Panc1 (cell line): ENCODE measurements around the gene SENP5. TPM values are rescaled to one million over a fixed set of nuclear protein-coding genes. Genes with fewer than 3 reads are reported as not detected.

Experiments used
- ATAC-seq: fragments of 200-7000 bp; cut with Tn5 transposase; 2 replicates; pipeline ENCODE4 v1.9.1; 2020; ENCODE audit warnings: mild to moderate bottlenecking, moderate library complexity
- BruUV-seq: library from RNA; stranded (reverse); fragments of 400-500 nt; replicated peaks from 2 replicates; lab custom pipeline; 2021; lab: Mats Ljungman, UMichigan
- CTCF ChIA-PET: fragments of 300-600 bp; sonication (Branson Sonifier 250); formaldehyde crosslinking; loops from one replicate; lab custom pipeline; 2022; ENCODE audit warnings: antibody characterized with exemption; lab: Charles Lee
- POLR2A ChIA-PET: fragments of 300-600 bp; sonication (Branson Sonifier 250); formaldehyde crosslinking; loops from one replicate; lab custom pipeline; 2022; ENCODE audit warnings: antibody characterized with exemption; lab: Charles Lee
- DNase-seq: peaks from one replicate; pipeline ENCODE4 v3.0.0-alpha.2; 2010; ENCODE audit warnings: low read depth, low spot score
- H3K27ac ChIP-seq: 2 replicates; pipeline ENCODE4 v1.5.1; 2011; ENCODE audit warnings: mild to moderate bottlenecking, low read length, inconsistent platforms
- H3K27me3 ChIP-seq: fragments of 200-500 bp; sonication (Bioruptor generic); 2 replicates; pipeline ENCODE4 v1.6.0; 2014; ENCODE audit warnings: low read length, inconsistent platforms; ENCODE audit not compliant: control insufficient read depth, insufficient read depth
- H3K36me3 ChIP-seq: fragments of 200-500 bp; sonication (Bioruptor generic); 2 replicates; pipeline ENCODE4 v1.5.1; 2014; ENCODE audit warnings: inconsistent platforms, mild to moderate bottlenecking, low read length, moderate library complexity; ENCODE audit not compliant: control insufficient read depth, insufficient read depth
- H3K4me1 ChIP-seq: 2 replicates; pipeline ENCODE4 v1.5.1; 2011; ENCODE audit warnings: inconsistent platforms, mild to moderate bottlenecking, low read length, moderate library complexity; ENCODE audit not compliant: control insufficient read depth, insufficient read depth
- H3K4me3 ChIP-seq, 2 experiments: 2 replicates each; pipeline ENCODE4 v1.5.1; 2011 to 2012; ENCODE audit warnings: low read depth in 2 of 2, low read length in 2 of 2, mild to moderate bottlenecking in 2 of 2, inconsistent platforms in 1 of 2, moderate library complexity in 1 of 2
- H3K9me3 ChIP-seq: fragments of 200-500 bp; sonication (Bioruptor generic); 2 replicates; pipeline ENCODE4 v1.5.1; 2014; ENCODE audit warnings: low read depth, mild to moderate bottlenecking, inconsistent platforms, low read length, moderate library complexity; ENCODE audit not compliant: control insufficient read depth, insufficient read depth
- CTCF ChIP-seq: fragments of 450-650 bp; IDR thresholded peaks from 2 replicates; pipeline ENCODE4 v1.5.1; 2017; ENCODE audit warnings: mild to moderate bottlenecking
- POLR2AphosphoS5 ChIP-seq: IDR thresholded peaks from 2 replicates; pipeline ENCODE4 v1.6.1; 2012; ENCODE audit warnings: mild to moderate bottlenecking, low read depth, low read length, moderate library complexity
- REST ChIP-seq, 2 experiments: IDR thresholded peaks; 2 replicates each; pipeline ENCODE4 v1.6.1; 2011 to 2012; ENCODE audit warnings: low read depth in 2 of 2, control low read depth in 1 of 2, low read length in 1 of 2, mild to moderate bottlenecking in 1 of 2, moderate library complexity in 1 of 2; ENCODE audit not compliant: insufficient read depth in 1 of 2
- SIN3A ChIP-seq: IDR thresholded peaks from 2 replicates; pipeline ENCODE4 v1.6.1; 2012; ENCODE audit warnings: low read depth, mild to moderate bottlenecking, low read length, moderate library complexity, borderline replicate concordance; ENCODE audit not compliant: insufficient read depth
- TCF7L2 ChIP-seq: IDR thresholded peaks from 2 replicates; pipeline ENCODE4 v1.6.1; 2011; ENCODE audit warnings: mild to moderate bottlenecking, low read depth, low read length, inconsistent platforms
- in situ Hi-C: cut with HindIII; loops from 2 replicates; pipeline ENCODE4 v1.10.0; 2016; ENCODE audit warnings: low sequenced_read_pairs, low pct_unique_long_range_greater_than_20kb
- intact Hi-C: fragments of 100-400 bp; cut with micrococcal nuclease; formaldehyde crosslinking; loops from one replicate; pipeline ENCODE4 v1.10.0; 2022; ENCODE audit not compliant: unreplicated experiment
- total RNA-seq: library from RNA; stranded (reverse); gene quantifications from one replicate; pipeline ENCODE4 v1.2.1, GENCODE V29; 2021; ENCODE audit not compliant: unreplicated experiment

The SENP5 gene
- total RNA-seq, 1 experiment from 2014 or later, result 40.0 TPM

GRCh38 chr3:196954832-196955231 is 87.1 kb downstream of the SENP5 start:
- BruUV-seq, result no TSS peak
- no peak overlapping the region for H3K27ac ChIP-seq
- no peaks in the 10 kb centered on the region for H3K36me3 ChIP-seq
- POLR2A ChIA-PET, result no interaction called here
- intact Hi-C loops (no loop called here), in situ Hi-C loops (no loop called here)
- DNase-seq (no peak), ATAC-seq (no peak)
- H3K4me3 ChIP-seq, result no peak overlapping the region
- TF ChIP-seq TCF7L2 (no peak), REST (IDR thresholded peaks at IDR 0.05; ENCODE audit: insufficient read depth in 1 of 2, low read depth in 2 of 2, low read length in 1 of 2) (no peak), SIN3A (no peak), POLR2AphosphoS5 (no peak), CTCF (no peak)
- H3K9me3 ChIP-seq, result no peaks in the 10 kb centered on the region
- no peaks in the 10 kb centered on the region for H3K4me1 ChIP-seq
- no peaks in the 10 kb centered on the region for H3K27me3 ChIP-seq
- CTCF ChIA-PET, result interaction anchor here (0.7 kb wide), 1 partner anchor 10 kb away, joined by 3 read pairs; no protein-coding TSS in a partner anchor

- Histone ChIP-seq H3K27me3 (no peaks in the 10 kb centered on the region), H3K36me3 (no peaks in the 10 kb centered on the region), H3K4me1 (no peaks in the 10 kb centered on the region), H3K4me3 (no peak overlapping the region), H3K27ac (no peak overlapping the region), H3K9me3 (no peaks in the 10 kb centered on the region)
- BruUV-seq, result no TSS peak
- ChIA-PET CTCF (no interaction called here), POLR2A (no interaction called here)
- TF ChIP-seq REST (IDR thresholded peaks at IDR 0.05; ENCODE audit: insufficient read depth in 1 of 2, low read depth in 2 of 2, low read length in 1 of 2) (no peak), TCF7L2 (no peak), CTCF (no peak), POLR2AphosphoS5 (no peak), SIN3A (no peak)
- ATAC-seq, result no peak
- DNase-seq, result no peak
- intact Hi-C loops (no loop called here), in situ Hi-C loops (no loop called here)
These were observed 94.6 kb downstream of the SENP5 start for GRCh38 chr3:196962108-196962929.
